ENCODE results near the gene FGF12. TPM values are rescaled to one million over a fixed set of nuclear protein-coding genes. Genes with fewer than 3 reads are reported as not detected.

Gene FGF12
- total RNA-seq, 1 donor from 2014 or later: not detected

DNA sequence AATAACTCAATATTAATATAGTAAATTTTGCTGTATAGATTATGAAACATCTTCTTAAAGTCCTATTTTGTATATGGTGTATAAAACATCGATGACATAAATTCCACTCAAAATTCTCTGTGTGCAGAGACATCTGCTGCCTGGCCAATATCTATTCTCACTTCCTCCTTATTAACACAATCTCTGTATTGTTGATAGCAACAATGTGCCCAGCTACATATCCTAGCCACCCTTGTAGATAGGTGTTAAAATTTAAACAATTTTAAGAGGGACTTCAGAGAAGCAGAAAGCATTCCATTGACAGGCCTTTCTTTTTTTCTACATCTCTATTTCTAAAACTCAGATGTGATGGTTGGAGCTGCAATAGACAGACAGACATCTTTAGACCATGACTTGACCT lies 72.3 kb downstream of the FGF12 start:
- Mint-ChIP-seq H3K4me1 (ENCODE audit: low read depth) (no peaks in the 10 kb centered on the region), H3K4me3 (no peak overlapping the region), H3K36me3 (ENCODE audit: low read depth) (no peaks in the 10 kb centered on the region), H3K27ac (no peak overlapping the region), H3K27me3 (ENCODE audit: insufficient read depth) (peaks cover 3% of the 10 kb centered on the region), H3K9me3 (no peaks in the 10 kb centered on the region)
- DNase-seq (ENCODE audit: low spot score): no peak
- intact Hi-C loops (cut with micrococcal nuclease): no loop called here

DNA sequence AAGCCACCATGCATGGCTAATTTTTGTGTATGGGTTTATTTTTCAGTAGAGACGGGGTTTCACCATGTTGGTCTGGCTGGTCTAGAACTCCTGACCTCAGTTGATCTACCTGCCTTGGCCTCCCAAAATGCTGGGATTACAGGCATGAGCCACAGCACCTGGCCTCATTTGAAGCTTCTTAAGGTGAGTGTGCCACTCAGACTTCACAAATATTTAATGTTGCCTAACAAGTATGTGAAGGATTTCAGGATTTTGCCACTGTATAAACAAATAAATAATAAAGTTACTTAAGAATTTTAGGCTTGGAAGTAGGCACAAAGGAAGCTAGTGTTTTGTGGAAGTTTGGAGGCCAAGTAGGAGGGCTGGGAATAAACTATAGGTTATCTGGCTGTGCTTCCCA lies 73.5 kb downstream of the FGF12 start:
- intact Hi-C loops (cut with micrococcal nuclease): no loop called here
- Mint-ChIP-seq H3K4me3 (no peak overlapping the region), H3K27ac (no peak overlapping the region), H3K9me3 (no peaks in the 10 kb centered on the region), H3K27me3 (ENCODE audit: insufficient read depth) (peaks cover 3% of the 10 kb centered on the region), H3K4me1 (ENCODE audit: low read depth) (no peaks in the 10 kb centered on the region), H3K36me3 (ENCODE audit: low read depth) (no peaks in the 10 kb centered on the region)
- no peak for DNase-seq (ENCODE audit: low spot score)

DNA sequence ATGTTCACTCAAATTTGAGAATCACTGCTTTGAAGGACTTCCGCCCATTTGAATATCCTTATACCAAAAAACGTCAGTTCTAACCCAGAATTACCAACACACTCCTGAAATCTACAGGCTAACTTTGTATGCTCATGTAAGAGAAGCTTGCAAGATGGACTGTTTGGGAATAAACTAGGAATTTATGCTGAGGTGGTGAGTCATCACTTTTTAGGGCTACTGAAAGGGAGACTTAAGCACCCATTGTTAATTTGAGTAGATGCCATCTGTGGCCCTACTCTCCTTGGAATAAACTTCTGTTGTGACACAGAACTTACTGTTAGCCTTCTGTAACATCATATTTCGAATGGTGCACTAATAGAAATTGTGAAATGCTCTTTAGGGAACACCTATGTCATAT lies 74.6 kb downstream of the FGF12 start:
- H3K4me3 Mint-ChIP-seq: no peak overlapping the region
- H3K9me3 Mint-ChIP-seq: no peaks in the 10 kb centered on the region
- no peaks in the 10 kb centered on the region for H3K4me1 Mint-ChIP-seq (ENCODE audit: low read depth)
- H3K36me3 Mint-ChIP-seq (ENCODE audit: low read depth): no peaks in the 10 kb centered on the region
- no peak overlapping the region for H3K27ac Mint-ChIP-seq
- no peak for DNase-seq (ENCODE audit: low spot score)
- intact Hi-C loops (cut with micrococcal nuclease): no loop called here
- peaks cover 3% of the 10 kb centered on the region for H3K27me3 Mint-ChIP-seq (ENCODE audit: insufficient read depth)

DNA sequence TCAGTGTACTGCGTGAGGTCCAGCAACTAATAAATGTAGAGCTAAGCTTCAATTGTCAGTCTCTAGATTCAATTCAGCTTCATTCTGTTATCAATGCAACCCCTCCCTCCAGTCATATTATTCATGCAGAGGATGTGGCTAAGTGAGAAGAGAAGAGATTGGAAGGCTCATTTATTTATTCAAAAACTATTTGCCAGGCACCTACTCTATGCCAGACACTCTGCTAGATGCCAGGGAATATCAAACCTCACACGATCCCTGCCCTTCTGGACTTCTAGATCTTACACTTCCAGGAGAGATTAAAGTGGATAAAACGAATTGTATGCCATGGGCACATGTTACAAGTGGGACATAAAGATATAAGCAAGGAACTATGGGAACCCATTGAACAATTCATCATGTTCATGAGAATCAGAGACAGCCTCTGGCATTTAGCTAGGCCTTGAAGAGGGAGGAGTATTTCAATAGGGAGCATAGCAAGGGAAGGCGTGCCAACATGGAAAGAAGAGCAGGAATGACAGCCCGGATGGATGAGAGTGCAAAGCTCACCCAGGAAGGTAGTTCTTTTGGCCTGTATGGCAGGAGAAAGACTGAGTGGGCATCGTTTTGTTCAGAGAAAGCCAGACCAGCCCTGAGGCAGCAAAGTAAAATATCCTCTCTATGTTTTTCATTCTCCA lies 75.4 kb downstream of the FGF12 start:
- Mint-ChIP-seq H3K4me3 (no peak overlapping the region), H3K27me3 (ENCODE audit: insufficient read depth) (peaks cover 3% of the 10 kb centered on the region), H3K36me3 (ENCODE audit: low read depth) (no peaks in the 10 kb centered on the region), H3K4me1 (ENCODE audit: low read depth) (no peaks in the 10 kb centered on the region), H3K27ac (no peak overlapping the region), H3K9me3 (no peaks in the 10 kb centered on the region)
- no peak for DNase-seq (ENCODE audit: low spot score)
- intact Hi-C loops (cut with micrococcal nuclease): no loop called here

DNA sequence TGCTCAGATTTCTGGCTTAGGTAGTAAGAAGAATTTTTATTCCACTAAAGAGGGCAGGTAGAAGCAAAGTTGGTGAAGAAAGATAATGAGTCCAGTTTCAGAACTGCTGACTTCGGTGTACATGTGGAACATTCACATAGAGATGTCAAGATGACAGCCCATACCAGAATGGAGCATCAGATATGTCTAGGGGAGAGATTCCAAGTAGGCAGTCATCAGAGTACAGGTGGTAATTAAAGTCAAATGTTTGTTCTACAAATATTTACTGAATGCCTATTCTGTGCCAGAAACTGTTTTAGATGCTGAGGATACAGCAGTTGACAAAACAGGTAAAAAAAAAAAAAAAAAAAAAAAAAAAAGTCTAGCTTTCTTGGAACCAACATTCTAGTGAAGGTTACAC lies 81.9 kb downstream of the FGF12 start:
- Mint-ChIP-seq H3K9me3 (no peaks in the 10 kb centered on the region), H3K27me3 (ENCODE audit: insufficient read depth) (no peaks in the 10 kb centered on the region), H3K27ac (no peak overlapping the region), H3K4me3 (no peak overlapping the region), H3K4me1 (ENCODE audit: low read depth) (no peaks in the 10 kb centered on the region), H3K36me3 (ENCODE audit: low read depth) (no peaks in the 10 kb centered on the region)
- no peak for DNase-seq (ENCODE audit: low spot score)
- intact Hi-C loops (cut with micrococcal nuclease): no loop called here

DNA sequence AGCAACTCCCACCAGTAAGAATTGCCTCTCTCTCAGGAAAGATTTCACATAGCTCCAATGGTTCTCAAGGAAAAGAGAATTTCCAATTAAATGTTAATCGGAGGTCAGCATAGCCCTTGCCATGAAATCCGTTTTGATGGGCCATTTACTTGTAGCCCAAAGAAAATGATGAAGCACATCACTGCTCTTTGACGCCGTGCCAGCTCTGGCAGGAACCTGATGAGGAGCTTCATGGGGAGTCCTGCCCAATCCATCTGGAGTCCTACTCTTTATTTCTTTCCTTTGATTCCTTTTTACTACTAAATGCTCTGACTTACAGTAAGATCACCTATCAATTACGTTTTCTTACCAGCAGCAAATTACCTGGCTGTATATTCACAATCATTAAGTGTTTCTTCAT lies 84.7 kb downstream of the FGF12 start:
- Mint-ChIP-seq H3K36me3 (ENCODE audit: low read depth) (no peaks in the 10 kb centered on the region), H3K9me3 (no peaks in the 10 kb centered on the region), H3K4me3 (no peak overlapping the region), H3K27ac (no peak overlapping the region), H3K27me3 (ENCODE audit: insufficient read depth) (no peaks in the 10 kb centered on the region), H3K4me1 (ENCODE audit: low read depth) (no peaks in the 10 kb centered on the region)
- intact Hi-C loops (cut with micrococcal nuclease): no loop called here
- no peak for DNase-seq (ENCODE audit: low spot score)

DNA sequence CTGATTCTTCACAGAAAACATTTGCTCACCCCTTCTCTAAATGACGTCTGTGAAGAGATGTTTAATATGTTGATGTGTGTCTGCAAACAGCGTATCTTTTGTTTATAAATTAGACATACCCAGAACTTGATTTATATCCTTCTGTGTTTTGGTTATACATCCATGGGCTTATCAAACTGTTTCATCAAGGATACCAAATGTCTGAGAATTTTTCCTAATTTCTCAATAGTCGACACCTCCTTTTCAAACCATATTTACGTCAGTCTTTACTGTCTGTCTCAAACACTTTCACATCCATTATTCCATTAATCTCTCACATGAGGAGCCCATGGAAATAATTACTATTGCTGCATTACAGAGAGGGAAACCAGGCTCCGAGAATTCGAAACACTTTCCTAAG lies 85.4 kb downstream of the FGF12 start:
- DNase-seq (ENCODE audit: low spot score): no peak
- Mint-ChIP-seq H3K36me3 (ENCODE audit: low read depth) (no peaks in the 10 kb centered on the region), H3K27me3 (ENCODE audit: insufficient read depth) (no peaks in the 10 kb centered on the region), H3K4me1 (ENCODE audit: low read depth) (no peaks in the 10 kb centered on the region), H3K27ac (no peak overlapping the region), H3K9me3 (no peaks in the 10 kb centered on the region), H3K4me3 (no peak overlapping the region)
- intact Hi-C loops (cut with micrococcal nuclease): no loop called here

DNA sequence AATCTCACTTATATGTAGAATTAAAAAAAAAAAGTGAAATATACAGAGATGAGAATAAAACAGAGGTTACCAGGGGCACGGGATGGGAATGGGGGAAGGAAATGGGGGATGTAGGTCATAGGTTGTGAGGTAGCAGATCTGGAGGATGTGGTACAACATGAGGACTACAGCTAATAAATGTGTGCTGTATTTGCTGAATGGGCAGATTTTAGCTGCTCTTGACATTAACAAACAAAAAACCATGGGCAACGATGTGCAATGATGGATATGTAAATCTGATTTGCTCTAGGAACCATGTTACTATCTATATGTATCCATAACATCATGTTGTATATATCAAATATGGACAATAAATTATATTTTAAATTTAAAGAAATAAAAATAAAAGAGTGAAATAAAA lies 87.4 kb downstream of the FGF12 start:
- H3K9me3 Mint-ChIP-seq: no peaks in the 10 kb centered on the region
- no peak overlapping the region for H3K27ac Mint-ChIP-seq
- intact Hi-C loops (cut with micrococcal nuclease): no loop called here
- DNase-seq (ENCODE audit: low spot score): no peak
- H3K4me1 Mint-ChIP-seq (ENCODE audit: low read depth): no peaks in the 10 kb centered on the region
- no peaks in the 10 kb centered on the region for H3K36me3 Mint-ChIP-seq (ENCODE audit: low read depth)
- peaks cover 1% of the 10 kb centered on the region for H3K27me3 Mint-ChIP-seq (ENCODE audit: insufficient read depth)
- H3K4me3 Mint-ChIP-seq: no peak overlapping the region

DNA sequence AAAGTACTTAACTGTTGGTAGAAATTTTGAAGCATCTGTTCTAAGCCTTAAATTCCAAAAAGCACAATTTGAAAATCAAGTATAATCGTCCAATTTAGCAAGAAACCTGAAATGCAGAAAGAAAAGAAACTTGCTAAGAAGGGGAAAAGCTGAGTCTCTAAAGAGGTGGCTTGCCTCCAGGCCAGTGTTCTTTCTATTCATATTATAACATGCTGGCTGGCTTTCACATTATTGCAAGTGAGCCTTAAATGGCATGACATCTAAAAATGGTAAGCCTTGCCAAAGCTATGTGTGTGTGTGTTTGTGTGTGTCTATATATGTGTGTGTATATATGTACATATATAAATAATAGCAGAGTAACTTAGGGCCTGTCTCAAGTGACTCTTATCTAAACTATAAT lies 89.5 kb downstream of the FGF12 start:
- DNase-seq (ENCODE audit: low spot score): no peak
- H3K36me3 Mint-ChIP-seq (ENCODE audit: low read depth): no peaks in the 10 kb centered on the region
- no peaks in the 10 kb centered on the region for H3K4me1 Mint-ChIP-seq (ENCODE audit: low read depth)
- intact Hi-C loops (cut with micrococcal nuclease): no loop called here
- H3K9me3 Mint-ChIP-seq: no peaks in the 10 kb centered on the region
- H3K4me3 Mint-ChIP-seq: no peak overlapping the region
- peaks cover 5% of the 10 kb centered on the region for H3K27me3 Mint-ChIP-seq (ENCODE audit: insufficient read depth)
- H3K27ac Mint-ChIP-seq: no peak overlapping the region

DNA sequence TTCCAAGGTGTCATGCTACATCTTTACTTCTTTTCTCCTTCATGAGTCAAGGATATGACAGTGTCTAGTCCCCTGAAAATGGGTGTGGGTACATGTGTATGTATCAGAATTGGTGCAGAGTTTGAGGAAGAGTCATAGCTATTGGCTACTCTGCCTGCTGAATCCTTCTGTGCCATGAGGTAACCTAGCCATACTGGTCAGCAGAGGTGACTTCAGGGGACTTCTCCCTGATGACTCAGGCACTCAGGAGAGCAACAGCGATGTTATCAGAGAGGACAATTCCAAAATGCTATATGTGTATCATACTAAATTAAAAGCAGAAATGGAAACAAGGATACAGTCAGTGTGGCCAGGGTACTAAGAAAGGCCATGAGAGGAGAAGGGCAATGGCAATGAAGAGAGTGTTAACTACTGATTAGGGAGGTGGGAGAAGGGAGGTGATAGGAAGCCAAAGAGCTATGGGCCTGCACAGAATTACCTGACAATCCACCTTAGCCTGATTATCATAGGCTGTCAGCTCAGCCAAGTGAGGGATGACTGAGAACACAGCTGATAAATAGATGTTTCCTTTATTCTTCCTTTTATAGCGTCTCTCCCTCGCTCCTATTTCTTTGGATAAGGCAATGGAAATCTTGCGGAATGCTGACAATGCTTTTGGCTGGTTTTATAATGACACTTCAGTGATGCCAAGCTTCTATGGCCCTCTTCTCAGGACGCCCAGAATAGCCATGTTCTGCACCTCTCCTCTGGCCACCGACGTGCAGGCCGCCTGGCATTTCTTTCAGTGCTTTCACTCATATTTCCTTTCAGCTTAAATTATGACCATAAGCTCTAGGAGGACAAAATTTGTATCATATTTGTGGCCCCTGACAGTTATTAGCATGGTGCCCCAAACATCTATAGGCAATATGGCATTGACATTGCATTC lies 90.6 kb downstream of the FGF12 start:
- H3K27me3 Mint-ChIP-seq (ENCODE audit: insufficient read depth): peaks cover 5% of the 10 kb centered on the region
- intact Hi-C loops (cut with micrococcal nuclease): no loop called here
- no peak overlapping the region for H3K4me3 Mint-ChIP-seq
- no peaks in the 10 kb centered on the region for H3K9me3 Mint-ChIP-seq
- H3K27ac Mint-ChIP-seq: no peak overlapping the region
- H3K36me3 Mint-ChIP-seq (ENCODE audit: low read depth): no peaks in the 10 kb centered on the region
- no peak for DNase-seq (ENCODE audit: low spot score)
- no peaks in the 10 kb centered on the region for H3K4me1 Mint-ChIP-seq (ENCODE audit: low read depth)

DNA sequence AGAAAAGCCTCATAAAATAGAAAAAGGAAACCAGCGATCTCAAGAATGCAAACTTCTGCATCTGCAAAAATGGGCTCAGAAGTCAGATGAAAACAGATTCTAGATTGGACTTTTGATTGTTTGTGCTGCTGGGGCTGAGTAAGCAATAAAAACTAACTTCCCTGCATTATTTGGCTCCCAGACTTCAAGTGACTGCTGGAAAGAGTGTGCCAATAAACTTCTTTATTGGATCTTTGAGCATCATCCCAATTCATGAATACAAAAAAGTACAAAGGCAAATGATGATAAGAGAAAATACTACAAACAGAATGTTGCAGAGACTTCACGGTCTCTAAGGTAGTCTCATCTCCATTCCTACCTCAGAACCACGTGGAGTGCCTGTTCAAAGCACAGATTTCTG lies 97.9 kb downstream of the FGF12 start:
- Mint-ChIP-seq H3K4me3 (no peak overlapping the region), H3K27me3 (ENCODE audit: insufficient read depth) (peaks cover 4% of the 10 kb centered on the region), H3K36me3 (ENCODE audit: low read depth) (no peaks in the 10 kb centered on the region), H3K9me3 (no peaks in the 10 kb centered on the region), H3K4me1 (ENCODE audit: low read depth) (no peaks in the 10 kb centered on the region), H3K27ac (no peak overlapping the region)
- intact Hi-C loops (cut with micrococcal nuclease): no loop called here
- DNase-seq (ENCODE audit: low spot score): no peak

DNA sequence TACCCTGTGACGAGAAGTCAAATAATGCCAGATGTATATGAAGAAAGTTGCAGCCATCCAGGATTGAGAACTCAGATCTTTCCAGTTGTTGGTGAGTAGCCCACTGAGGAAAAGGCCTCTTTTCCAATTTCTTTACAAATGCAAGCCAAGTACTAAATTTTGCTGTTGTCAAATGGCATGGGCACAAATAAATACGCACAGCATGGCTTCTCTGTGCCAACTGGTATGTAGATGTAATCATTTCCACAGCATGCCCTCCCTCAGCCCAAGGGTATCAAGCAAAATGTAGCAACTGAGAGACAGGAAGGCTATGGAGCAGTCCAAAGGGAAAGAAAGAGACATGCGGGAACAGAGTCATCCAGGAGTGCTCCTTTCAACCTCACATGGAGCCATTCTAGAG lies 105.4 kb downstream of the FGF12 start:
- no peak overlapping the region for H3K4me3 Mint-ChIP-seq
- H3K36me3 Mint-ChIP-seq (ENCODE audit: low read depth): no peaks in the 10 kb centered on the region
- no peaks in the 10 kb centered on the region for H3K27me3 Mint-ChIP-seq (ENCODE audit: insufficient read depth)
- H3K4me1 Mint-ChIP-seq (ENCODE audit: low read depth): no peaks in the 10 kb centered on the region
- H3K9me3 Mint-ChIP-seq: no peaks in the 10 kb centered on the region
- intact Hi-C loops (cut with micrococcal nuclease): no loop called here
- H3K27ac Mint-ChIP-seq: no peak overlapping the region
- DNase-seq (ENCODE audit: low spot score): no peak

DNA sequence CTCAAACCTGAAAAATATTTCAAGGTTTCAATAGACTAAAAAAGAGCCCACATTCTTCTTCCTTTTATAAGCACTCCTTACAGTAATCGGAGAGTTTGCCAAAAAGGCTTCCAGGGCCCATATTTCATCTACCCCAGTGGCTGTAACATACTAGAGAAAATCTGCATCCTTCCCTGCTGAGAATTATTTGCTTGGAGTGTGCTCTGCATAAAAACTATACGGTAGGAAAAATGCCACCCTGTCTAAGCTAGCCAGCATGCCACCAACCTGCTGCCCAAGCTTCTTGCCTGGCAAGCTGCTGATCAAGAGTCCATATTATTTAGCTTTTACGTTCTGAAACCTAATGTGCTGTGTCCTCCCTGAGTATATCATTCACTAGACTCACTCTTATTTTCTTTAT lies 107.1 kb downstream of the FGF12 start:
- no peak overlapping the region for H3K4me3 Mint-ChIP-seq
- H3K9me3 Mint-ChIP-seq: no peaks in the 10 kb centered on the region
- H3K27ac Mint-ChIP-seq: no peak overlapping the region

More for the DNA sequence above, 107.1 kb downstream of the FGF12 start:
- no peaks in the 10 kb centered on the region for H3K27me3 Mint-ChIP-seq (ENCODE audit: insufficient read depth)
- no peak for DNase-seq (ENCODE audit: low spot score)
- intact Hi-C loops (cut with micrococcal nuclease): no loop called here
- no peaks in the 10 kb centered on the region for H3K36me3 Mint-ChIP-seq (ENCODE audit: low read depth)
- H3K4me1 Mint-ChIP-seq (ENCODE audit: low read depth): no peaks in the 10 kb centered on the region

Measured in activated T-helper 1 cell treated with anti-CD3 and anti-CD28 coated beads, Interleukin-12 subunit alpha, Interleukin-12 subunit beta, Interleukin-2, Interleukin-4 antibody, amounts not matched to agents 30 ng/mL and 10 ng/mL and 1 ng/mL, durations not matched to agents 14 hours and 24 hours and 36 hours (primary cell).